Osteocyte (in vitro differentiated cells): ENCODE data around the gene CDH4. TPM values are rescaled to one million over a fixed set of nuclear protein-coding genes. Genes with fewer than 3 reads are reported as not detected.

Experiments
- DNase-seq: peaks from one replicate; pipeline ENCODE4 v3.0.0; 2021; ENCODE audit warnings: mixed read lengths; ENCODE audit not compliant: unreplicated experiment; ENCODE audit errors: extremely low spot score
- H3K27ac Mint-ChIP-seq: one replicate; pipeline ENCODE4 v1.8.0; 2021; ENCODE audit warnings: mild to moderate bottlenecking, mixed read lengths; ENCODE audit not compliant: unreplicated experiment
- H3K27me3 Mint-ChIP-seq: one replicate; pipeline ENCODE4 v1.8.0; 2021; ENCODE audit warnings: mixed read lengths; ENCODE audit not compliant: unreplicated experiment
- H3K36me3 Mint-ChIP-seq: one replicate; pipeline ENCODE4 v1.8.0; 2021; ENCODE audit warnings: mixed read lengths; ENCODE audit not compliant: unreplicated experiment
- H3K4me1 Mint-ChIP-seq: one replicate; pipeline ENCODE4 v1.8.0; 2021; ENCODE audit warnings: mixed read lengths; ENCODE audit not compliant: unreplicated experiment
- H3K4me3 Mint-ChIP-seq: one replicate; pipeline ENCODE4 v1.8.0; 2021; ENCODE audit warnings: mild to moderate bottlenecking, moderate library complexity, mixed read lengths; ENCODE audit not compliant: unreplicated experiment
- H3K9me3 Mint-ChIP-seq: one replicate; pipeline ENCODE4 v1.8.0; 2021; ENCODE audit warnings: mixed read lengths; ENCODE audit not compliant: unreplicated experiment
- total RNA-seq: library from RNA; stranded (reverse); gene quantifications from 2 replicates; pipeline ENCODE4 v1.2.1, GENCODE V29; 2021
- TF ChIP-seq, protein P1 (sequence below): fragments of 200-600 bp; sonication (generic); IDR thresholded peaks from 2 replicates; pipeline ENCODE4 v1.5.0; 2021; ENCODE audit warnings: antibody characterized with exemption, mild to moderate bottlenecking, moderate library complexity

The CDH4 gene
- total RNA-seq, 1 donor from 2014 or later = 1.3 TPM

GRCh38 chr20:61522498-61523090 lies 270.5 kb downstream of the CDH4 start:
- TF ChIP-seq, protein P1, sequence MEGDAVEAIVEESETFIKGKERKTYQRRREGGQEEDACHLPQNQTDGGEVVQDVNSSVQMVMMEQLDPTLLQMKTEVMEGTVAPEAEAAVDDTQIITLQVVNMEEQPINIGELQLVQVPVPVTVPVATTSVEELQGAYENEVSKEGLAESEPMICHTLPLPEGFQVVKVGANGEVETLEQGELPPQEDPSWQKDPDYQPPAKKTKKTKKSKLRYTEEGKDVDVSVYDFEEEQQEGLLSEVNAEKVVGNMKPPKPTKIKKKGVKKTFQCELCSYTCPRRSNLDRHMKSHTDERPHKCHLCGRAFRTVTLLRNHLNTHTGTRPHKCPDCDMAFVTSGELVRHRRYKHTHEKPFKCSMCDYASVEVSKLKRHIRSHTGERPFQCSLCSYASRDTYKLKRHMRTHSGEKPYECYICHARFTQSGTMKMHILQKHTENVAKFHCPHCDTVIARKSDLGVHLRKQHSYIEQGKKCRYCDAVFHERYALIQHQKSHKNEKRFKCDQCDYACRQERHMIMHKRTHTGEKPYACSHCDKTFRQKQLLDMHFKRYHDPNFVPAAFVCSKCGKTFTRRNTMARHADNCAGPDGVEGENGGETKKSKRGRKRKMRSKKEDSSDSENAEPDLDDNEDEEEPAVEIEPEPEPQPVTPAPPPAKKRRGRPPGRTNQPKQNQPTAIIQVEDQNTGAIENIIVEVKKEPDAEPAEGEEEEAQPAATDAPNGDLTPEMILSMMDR = no peak
- no peaks in the 10 kb centered on the region for H3K36me3 Mint-ChIP-seq
- H3K27me3 Mint-ChIP-seq = peaks cover 2% of the 10 kb centered on the region
- H3K4me1 Mint-ChIP-seq = peaks cover 8% of the 10 kb centered on the region
- H3K27ac Mint-ChIP-seq = no peak overlapping the region
- no peaks in the 10 kb centered on the region for H3K9me3 Mint-ChIP-seq
- no peak overlapping the region for H3K4me3 Mint-ChIP-seq
- no peak for DNase-seq

DNA sequence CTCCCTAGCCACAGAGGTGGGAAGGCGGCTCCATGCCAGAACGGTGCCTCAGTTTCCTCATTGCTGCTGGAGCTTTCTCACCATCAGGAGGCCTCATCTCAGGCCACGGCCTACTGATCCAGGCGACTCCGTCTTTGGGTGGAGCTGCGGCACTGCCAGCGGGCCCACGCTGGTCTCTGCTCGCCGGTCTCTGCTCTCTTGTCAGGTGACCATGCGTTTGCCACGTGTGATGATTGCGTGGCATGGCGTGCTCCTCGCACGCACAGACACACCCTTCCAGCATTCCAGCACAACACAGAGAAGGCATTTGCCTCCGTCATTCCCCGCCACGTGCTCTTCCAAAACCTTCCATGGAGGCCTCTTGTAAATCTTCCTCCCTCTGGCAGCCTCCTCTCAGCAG lies 271.1 kb downstream of the CDH4 start:
- TF ChIP-seq, protein P1 = no peak
- DNase-seq = no peak
- Mint-ChIP-seq H3K27ac (no peak overlapping the region), H3K27me3 (peaks cover 2% of the 10 kb centered on the region), H3K4me3 (no peak overlapping the region), H3K4me1 (peaks cover 8% of the 10 kb centered on the region), H3K9me3 (no peaks in the 10 kb centered on the region), H3K36me3 (no peaks in the 10 kb centered on the region)

DNA sequence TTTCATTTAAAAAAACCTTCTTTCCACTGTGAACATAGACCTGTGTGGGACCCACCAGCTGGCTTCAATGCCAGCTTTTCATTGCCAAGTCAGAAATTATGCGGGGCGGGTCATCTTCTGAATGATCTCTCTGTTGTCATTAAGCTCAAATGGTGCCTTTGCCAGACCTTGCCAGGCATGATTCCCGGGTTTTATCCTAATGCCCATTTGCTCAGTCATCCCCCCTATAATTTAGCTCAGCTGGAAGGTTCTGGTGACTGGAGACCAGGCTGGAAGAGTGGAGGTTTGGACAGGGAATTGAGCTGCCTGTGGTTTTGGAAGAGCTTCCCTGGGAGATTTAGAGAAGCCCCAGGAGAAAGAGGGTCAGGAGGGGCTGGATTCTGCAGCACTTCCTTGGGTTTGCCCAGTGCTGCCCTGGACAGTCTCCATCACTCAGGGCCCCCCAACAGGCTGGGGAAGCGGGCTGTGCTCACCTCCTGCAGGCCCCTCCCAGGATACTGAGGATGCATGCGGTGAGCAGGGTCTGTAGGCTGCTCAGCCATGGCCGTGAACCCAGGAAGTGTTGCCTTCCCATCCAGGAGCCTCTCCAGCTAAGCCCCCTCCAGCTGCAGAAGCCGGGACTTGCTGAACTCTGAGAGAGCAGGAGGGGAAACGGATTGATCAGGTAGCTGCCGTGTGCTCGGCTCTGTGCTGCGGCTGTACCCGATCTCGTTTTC lies 273.0 kb downstream of the CDH4 start:
- peaks cover 8% of the 10 kb centered on the region for H3K4me1 Mint-ChIP-seq

GRCh38 chr20:61525781-61526431 lies 273.8 kb downstream of the CDH4 start:
- TF ChIP-seq, protein P1 = no peak
- Mint-ChIP-seq H3K9me3 (no peaks in the 10 kb centered on the region), H3K36me3 (no peaks in the 10 kb centered on the region), H3K4me3 (no peak overlapping the region), H3K27ac (no peak overlapping the region), H3K27me3 (peaks cover 2% of the 10 kb centered on the region), H3K4me1 (peaks cover 5% of the 10 kb centered on the region)
- no peak for DNase-seq

More for the DNA sequence above, 273.0 kb downstream of the CDH4 start:
- no peak for DNase-seq
- H3K27ac Mint-ChIP-seq = no peak overlapping the region
- H3K36me3 Mint-ChIP-seq = no peaks in the 10 kb centered on the region
- TF ChIP-seq, protein P1 = no peak
- peaks cover 2% of the 10 kb centered on the region for H3K27me3 Mint-ChIP-seq
- H3K9me3 Mint-ChIP-seq = no peaks in the 10 kb centered on the region
- H3K4me3 Mint-ChIP-seq = no peak overlapping the region

GRCh38 chr20:61526907-61527306 lies 274.8 kb downstream of the CDH4 start:
- TF ChIP-seq, protein P1 = no peak
- DNase-seq = no peak
- no peaks in the 10 kb centered on the region for H3K4me1 Mint-ChIP-seq
- H3K27me3 Mint-ChIP-seq = peaks cover 2% of the 10 kb centered on the region
- no peak overlapping the region for H3K27ac Mint-ChIP-seq
- H3K36me3 Mint-ChIP-seq = no peaks in the 10 kb centered on the region
- no peaks in the 10 kb centered on the region for H3K9me3 Mint-ChIP-seq
- no peak overlapping the region for H3K4me3 Mint-ChIP-seq
